GM19395 (cell line): ENCODE measurements around the gene RP2.

ENCODE experiments used
- ATAC-seq: cut with Tn5 transposase; IDR thresholded peaks from one replicate; pipeline ENCODE4 v1.9.1; 2021; ENCODE audit warnings: mild to moderate bottlenecking, moderate library complexity; ENCODE audit not compliant: unreplicated experiment

Gene RP2

GRCh38 chrX:46836701-46837557 is at the start of gene RP2:
Gene RP2 (plus strand): TSS chrX:46837043. CDS start chrX:46837101, 58 bp downstream.
- ATAC-seq, result peak; percentile 92

GRCh38 chrX:46788902-46789301 is 47.9 kb upstream of the RP2 start:
- ATAC-seq, result no peak

- ATAC-seq, result peak; percentile 67
Measured at GRCh38 chrX:46791927-46792809, 44.7 kb upstream of the RP2 start.

GRCh38 chrX:46792810-46793188 is 44.0 kb upstream of the RP2 start:
- peak; percentile 17 for ATAC-seq

- ATAC-seq, result no peak
Measured at GRCh38 chrX:46793386-46794143, 43.3 kb upstream of the RP2 start.

GRCh38 chrX:46796574-46797191 is 40.2 kb upstream of the RP2 start:
- peak; percentile 59 for ATAC-seq

- ATAC-seq, result no peak
Measured at GRCh38 chrX:46803140-46803539, 33.7 kb upstream of the RP2 start.

- ATAC-seq, result no peak
Measured at GRCh38 chrX:46805270-46805669, 31.6 kb upstream of the RP2 start.

GRCh38 chrX:46811121-46811520 is 25.7 kb upstream of the RP2 start:
- no peak for ATAC-seq

- no peak for ATAC-seq
Measured at GRCh38 chrX:46812445-46812844, 24.4 kb upstream of the RP2 start.

- no peak for ATAC-seq
Measured at GRCh38 chrX:46814966-46815365, 21.9 kb upstream of the RP2 start.

- ATAC-seq, result no peak
Measured at GRCh38 chrX:46819136-46819535, 17.7 kb upstream of the RP2 start.

- ATAC-seq, result no peak
Measured at GRCh38 chrX:46820391-46821100, 16.3 kb upstream of the RP2 start.

- no peak for ATAC-seq
Measured at GRCh38 chrX:46823481-46823880, 13.4 kb upstream of the RP2 start.

GRCh38 chrX:46831765-46832327 is 5.0 kb upstream of the RP2 start:
- no peak for ATAC-seq

GRCh38 chrX:46837558-46838485 is 979 bp downstream of the RP2 start:
- peak; percentile 27 for ATAC-seq

GRCh38 chrX:46838486-46838870 is 1.6 kb downstream of the RP2 start:
- ATAC-seq, result no peak

- ATAC-seq, result no peak
Measured at GRCh38 chrX:46838974-46839480, 2.2 kb downstream of the RP2 start.
